Loucy (cell line): ENCODE measurements around the gene LPP.

Experiments
- H2AFZ ChIP-seq: fragments of 200-600 bp; sonication (generic); 2 replicates; pipeline ENCODE4 v1.6.0; 2016; ENCODE audit warnings: antibody characterized with exemption, mild to moderate bottlenecking, low read length, moderate library complexity
- H3F3A ChIP-seq: fragments of 200-600 bp; 2 replicates; pipeline ENCODE4 v1.6.0; 2016; ENCODE audit warnings: antibody characterized with exemption, low read depth, mild to moderate bottlenecking
- H3K27me3 ChIP-seq: fragments of 200-600 bp; sonication (generic); 2 replicates; pipeline ENCODE4 v1.6.1; 2014; ENCODE audit warnings: low read length, mild to moderate bottlenecking; ENCODE audit not compliant: insufficient read depth, poor library complexity, severe bottlenecking
- H3K36me3 ChIP-seq: fragments of 200-600 bp; sonication (generic); 2 replicates; pipeline ENCODE4 v1.6.1; 2016; ENCODE audit warnings: low read length; ENCODE audit not compliant: insufficient read depth
- H3K4me1 ChIP-seq: fragments of 200-600 bp; sonication (generic); 2 replicates; pipeline ENCODE4 v1.5.1; 2014; ENCODE audit warnings: low read length, mild to moderate bottlenecking; ENCODE audit not compliant: insufficient read depth, poor library complexity, severe bottlenecking
- H3K4me2 ChIP-seq: fragments of 200-600 bp; sonication (generic); 2 replicates; pipeline ENCODE4 v1.6.0; 2014; ENCODE audit warnings: antibody characterized with exemption, low read length, low read depth, mild to moderate bottlenecking; ENCODE audit not compliant: poor library complexity, severe bottlenecking
- H3K4me3 ChIP-seq: fragments of 200-600 bp; sonication (generic); 2 replicates; pipeline ENCODE4 v1.5.1; 2014; ENCODE audit warnings: low read length, mild to moderate bottlenecking, mixed read lengths; ENCODE audit not compliant: poor library complexity, severe bottlenecking
- H3K79me2 ChIP-seq: fragments of 200-600 bp; sonication (generic); 2 replicates; pipeline ENCODE4 v1.6.1; 2014; ENCODE audit warnings: low read length; ENCODE audit not compliant: insufficient read depth
- H3K9ac ChIP-seq: fragments of 200-600 bp; sonication (generic); 2 replicates; pipeline ENCODE4 v1.6.0; 2014; ENCODE audit warnings: mild to moderate bottlenecking, low read depth, low read length, moderate library complexity; ENCODE audit not compliant: poor library complexity, severe bottlenecking
- H3K9me2 ChIP-seq: fragments of 200-600 bp; sonication (generic); replicated peaks from 2 replicates; pipeline ENCODE4 v1.6.1; 2016; ENCODE audit warnings: low read depth, low read length, mixed read lengths
- H3K9me3 ChIP-seq: fragments of 200-600 bp; sonication (generic); 2 replicates; pipeline ENCODE4 v1.6.1; 2014; ENCODE audit warnings: mild to moderate bottlenecking, antibody characterized with exemption, low read length, low read depth; ENCODE audit not compliant: insufficient read depth
- H4K20me1 ChIP-seq: fragments of 200-600 bp; sonication (generic); 2 replicates; pipeline ENCODE4 v1.6.0; 2014; ENCODE audit warnings: antibody characterized with exemption, low read length, mild to moderate bottlenecking; ENCODE audit not compliant: insufficient read depth, poor library complexity, severe bottlenecking
- EZH2phosphoT487 ChIP-seq: fragments of 200-600 bp; IDR thresholded peaks from 2 replicates; pipeline ENCODE4 v1.6.1; 2018; ENCODE audit warnings: antibody characterized with exemption, mild to moderate bottlenecking, moderate library complexity, borderline replicate concordance
- TF ChIP-seq, protein P1 (sequence below): fragments of 200-600 bp; sonication (generic); conservative IDR thresholded peaks from 2 replicates; pipeline ENCODE4 v1.5.1; 2014; ENCODE audit warnings: mild to moderate bottlenecking, antibody characterized with exemption, low read length

Gene LPP

DNA sequence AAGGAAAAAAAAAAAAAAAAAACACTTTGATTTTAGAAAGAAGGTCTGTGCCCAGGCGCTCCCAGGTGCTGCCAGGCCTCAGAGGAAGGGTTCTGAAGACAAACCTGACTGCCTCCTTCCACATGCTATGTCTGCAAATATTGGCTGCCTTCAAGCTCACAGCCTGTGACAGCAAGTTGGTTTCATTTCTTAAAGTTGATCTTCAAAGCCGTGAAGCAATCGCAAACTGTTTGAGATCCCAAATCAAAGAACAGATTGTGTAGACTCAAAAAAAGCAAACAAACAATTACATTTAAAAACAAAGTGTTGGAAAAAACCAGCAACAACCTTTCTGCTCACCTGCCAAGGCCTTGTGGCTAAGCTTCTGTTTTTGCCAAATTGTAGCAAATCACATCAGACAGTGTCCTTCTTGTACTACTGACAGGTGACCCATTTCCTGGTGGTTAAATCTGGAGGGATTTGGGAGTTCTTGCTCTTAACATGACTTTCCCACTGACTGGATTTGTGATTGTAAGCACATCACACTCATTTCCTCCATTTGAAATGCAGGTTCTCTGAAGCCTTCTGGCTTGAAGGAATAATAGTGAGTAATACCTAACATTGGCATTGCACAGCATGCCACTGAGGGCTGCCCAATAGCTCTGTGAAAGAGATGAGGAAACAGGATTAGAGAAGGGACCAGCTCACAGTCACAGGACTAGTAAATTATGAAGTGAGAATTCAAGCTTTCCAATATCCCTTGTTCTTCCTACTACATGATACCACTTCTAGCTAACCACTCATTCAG lies 502.4 kb downstream of the LPP start:
- no peak overlapping the region for H3K9ac ChIP-seq
- H3K4me1 ChIP-seq: peaks cover 11% of the 10 kb centered on the region
- no peaks in the 10 kb centered on the region for H3K9me3 ChIP-seq
- no peaks in the 10 kb centered on the region for H3K9me2 ChIP-seq
- no peak for TF ChIP-seq EZH2phosphoT487
- TF ChIP-seq, protein P1, sequence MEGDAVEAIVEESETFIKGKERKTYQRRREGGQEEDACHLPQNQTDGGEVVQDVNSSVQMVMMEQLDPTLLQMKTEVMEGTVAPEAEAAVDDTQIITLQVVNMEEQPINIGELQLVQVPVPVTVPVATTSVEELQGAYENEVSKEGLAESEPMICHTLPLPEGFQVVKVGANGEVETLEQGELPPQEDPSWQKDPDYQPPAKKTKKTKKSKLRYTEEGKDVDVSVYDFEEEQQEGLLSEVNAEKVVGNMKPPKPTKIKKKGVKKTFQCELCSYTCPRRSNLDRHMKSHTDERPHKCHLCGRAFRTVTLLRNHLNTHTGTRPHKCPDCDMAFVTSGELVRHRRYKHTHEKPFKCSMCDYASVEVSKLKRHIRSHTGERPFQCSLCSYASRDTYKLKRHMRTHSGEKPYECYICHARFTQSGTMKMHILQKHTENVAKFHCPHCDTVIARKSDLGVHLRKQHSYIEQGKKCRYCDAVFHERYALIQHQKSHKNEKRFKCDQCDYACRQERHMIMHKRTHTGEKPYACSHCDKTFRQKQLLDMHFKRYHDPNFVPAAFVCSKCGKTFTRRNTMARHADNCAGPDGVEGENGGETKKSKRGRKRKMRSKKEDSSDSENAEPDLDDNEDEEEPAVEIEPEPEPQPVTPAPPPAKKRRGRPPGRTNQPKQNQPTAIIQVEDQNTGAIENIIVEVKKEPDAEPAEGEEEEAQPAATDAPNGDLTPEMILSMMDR: no peak
- H4K20me1 ChIP-seq: no peaks in the 10 kb centered on the region
- no peak overlapping the region for H3K4me3 ChIP-seq
- H3K79me2 ChIP-seq: no peaks in the 10 kb centered on the region
- H3F3A ChIP-seq: no peaks in the 10 kb centered on the region
- H3K27me3 ChIP-seq: no peaks in the 10 kb centered on the region
- H3K4me2 ChIP-seq: no peak overlapping the region
- H2AFZ ChIP-seq: no peak overlapping the region
- H3K36me3 ChIP-seq: no peaks in the 10 kb centered on the region

DNA sequence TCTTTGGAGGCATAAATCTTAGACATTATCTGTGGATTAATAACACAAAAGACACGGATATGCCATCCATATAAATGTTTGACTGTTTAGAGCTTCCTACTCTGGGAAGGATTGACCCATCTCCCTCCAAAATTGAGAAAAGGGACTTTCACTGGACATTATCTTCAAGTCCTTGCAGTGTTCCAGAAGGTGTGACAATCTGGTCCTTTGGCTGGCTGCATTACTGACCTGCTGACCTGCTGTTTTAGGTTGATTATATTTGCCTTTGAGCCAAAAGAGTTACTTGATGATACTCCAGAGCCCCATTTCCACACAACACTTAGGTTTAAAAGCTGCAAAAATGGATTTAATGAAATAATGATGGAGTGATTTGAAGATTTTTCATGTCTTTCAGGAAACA lies 504.6 kb downstream of the LPP start:
- Histone ChIP-seq H3K4me3 (no peak overlapping the region), H3K4me2 (no peak overlapping the region), H2AFZ (no peak overlapping the region), H3F3A (no peaks in the 10 kb centered on the region), H4K20me1 (no peaks in the 10 kb centered on the region), H3K9me3 (no peaks in the 10 kb centered on the region), H3K79me2 (no peaks in the 10 kb centered on the region), H3K9me2 (no peaks in the 10 kb centered on the region), H3K4me1 (peaks cover 11% of the 10 kb centered on the region), H3K27me3 (no peaks in the 10 kb centered on the region), H3K36me3 (no peaks in the 10 kb centered on the region), H3K9ac (no peak overlapping the region)
- TF ChIP-seq EZH2phosphoT487: no peak
- TF ChIP-seq, protein P1: no peak

DNA sequence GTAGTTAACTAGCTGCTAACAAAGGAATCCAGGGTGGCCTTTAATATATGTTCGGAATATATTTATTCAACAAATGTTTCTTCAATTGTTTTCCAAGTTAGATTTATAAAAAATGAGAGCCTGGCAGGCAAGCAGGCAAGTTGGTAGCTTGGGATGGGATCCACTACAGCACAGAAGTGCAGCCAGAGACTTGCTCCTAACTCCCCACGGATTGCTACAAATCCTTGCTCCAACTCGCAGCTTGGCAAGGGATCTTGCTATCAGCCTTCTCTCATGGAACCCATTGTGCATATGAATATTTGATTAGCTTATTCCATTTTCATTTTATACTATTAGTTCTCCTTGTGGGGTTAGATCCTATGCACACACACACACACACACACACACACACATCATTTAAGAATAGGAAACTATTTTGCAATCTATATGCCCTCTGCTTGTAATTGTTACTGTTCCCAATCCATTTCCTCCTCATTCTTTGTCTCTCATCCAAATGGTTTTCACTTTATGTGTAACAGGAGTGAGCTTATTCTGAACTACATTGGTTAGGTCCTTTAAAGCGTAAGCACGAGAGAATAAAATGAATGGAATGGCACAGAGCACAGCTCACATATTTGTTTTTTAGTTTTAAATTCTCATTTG lies 505.6 kb downstream of the LPP start:
- Histone ChIP-seq H4K20me1 (no peaks in the 10 kb centered on the region), H3K4me2 (no peak overlapping the region), H3K4me3 (no peak overlapping the region), H3K9me3 (no peaks in the 10 kb centered on the region), H3K36me3 (no peaks in the 10 kb centered on the region), H3K4me1 (peaks cover 11% of the 10 kb centered on the region), H3K9me2 (no peaks in the 10 kb centered on the region), H3K27me3 (no peaks in the 10 kb centered on the region), H3F3A (no peaks in the 10 kb centered on the region), H3K79me2 (no peaks in the 10 kb centered on the region), H3K9ac (no peak overlapping the region), H2AFZ (no peak overlapping the region)
- TF ChIP-seq, protein P1: no peak
- TF ChIP-seq EZH2phosphoT487: no peak
